BLaER1 treated with 17β-estradiol and CSF1 and Interleukin-3, amounts not matched to agents 10 nM and 100 nM (cell line): ENCODE data around the gene GRM4.
"Not testable (repeated sequence)": the region's sequence is repeated elsewhere in the genome, so short reads cannot be mapped to it uniquely, and the experiment has no call there.

Source experiments
- H3K27ac ChIP-seq, 11 experiments: shearing (Covaris generic); formaldehyde crosslinking; 2 replicates each; pipeline ENCODE4 v1.8.1; 2022
- H3K27me3 ChIP-seq, 11 experiments: shearing (Covaris generic); formaldehyde crosslinking; 2 replicates each; pipeline ENCODE4 v1.8.1; 2022
- H3K36me3 ChIP-seq, 11 experiments: shearing (Covaris generic); formaldehyde crosslinking; 2 replicates each; pipeline ENCODE4 v1.8.1; 2022
- H3K4me1 ChIP-seq, 10 experiments: shearing (Covaris generic); formaldehyde crosslinking; 2 replicates each; pipeline ENCODE4 v1.8.1; 2022
- H3K4me2 ChIP-seq, 11 experiments: shearing (Covaris generic); formaldehyde crosslinking; 2 replicates each; pipeline ENCODE4 v1.8.1; 2022
- H3K4me3 ChIP-seq, 10 experiments: shearing (Covaris generic); formaldehyde crosslinking; 2 replicates each; pipeline ENCODE4 v1.8.1; 2022
- H3K9ac ChIP-seq, 11 experiments: shearing (Covaris generic); formaldehyde crosslinking; 2 replicates each; pipeline ENCODE4 v1.8.1; 2022
- H3K9me3 ChIP-seq, 11 experiments: shearing (Covaris generic); formaldehyde crosslinking; replicated peaks in 1 of 11; 2 replicates each; pipeline ENCODE4 v1.8.1; 2022
- H4K20me1 ChIP-seq, 11 experiments: shearing (Covaris generic); formaldehyde crosslinking; 2 replicates each; pipeline ENCODE4 v1.8.1; 2022
- Cebpa-rat ChIP-seq, 11 experiments: shearing (Covaris generic); IDR thresholded peaks; 2 replicates each; pipeline ENCODE4 v1.8.1; 2022

GRM4 gene

DNA sequence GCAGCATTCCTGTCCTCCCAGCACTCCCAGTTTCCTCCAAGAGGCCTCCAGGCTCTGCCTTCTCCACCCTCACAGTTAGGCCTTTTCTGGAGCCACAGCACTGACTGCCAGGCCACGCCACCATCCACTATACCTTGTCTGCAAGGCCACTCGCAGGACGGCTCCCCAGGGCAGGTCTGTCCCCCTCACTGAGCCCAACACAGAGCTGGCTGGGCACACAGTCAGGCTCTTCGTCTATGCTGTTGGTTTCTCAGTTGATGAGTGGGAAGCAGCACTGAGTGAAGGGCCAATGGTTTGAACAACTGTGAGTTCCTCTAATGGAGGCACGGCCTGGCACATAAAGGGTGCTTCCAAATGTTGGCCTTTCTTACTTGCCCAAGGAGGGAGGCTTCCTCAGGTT lies 95.2 kb downstream of the GRM4 start:
- no peak overlapping the region for H3K4me2 ChIP-seq
- TF ChIP-seq Cebpa-rat (IDR thresholded peaks at IDR 0.05): no peak
- no peak overlapping the region for H3K9ac ChIP-seq
- H3K27ac ChIP-seq: no peak overlapping the region
- peaks cover 0 to 10% (median 0%) of the 10 kb centered on the region in 11 experiments; a peak in 3 of 22 replicates for H3K9me3 ChIP-seq
- H3K36me3 ChIP-seq: no peaks in the 10 kb centered on the region
- H3K27me3 ChIP-seq: no peaks in the 10 kb centered on the region
- peaks cover 0 to 22% (median 8%) of the 10 kb centered on the region in 10 experiments; a peak in 13 of 20 replicates for H3K4me1 ChIP-seq
- H4K20me1 ChIP-seq: peaks cover 0 to 12% (median 0%) of the 10 kb centered on the region in 11 experiments; a peak in 3 of 22 replicates
- no peak overlapping the region for H3K4me3 ChIP-seq

DNA sequence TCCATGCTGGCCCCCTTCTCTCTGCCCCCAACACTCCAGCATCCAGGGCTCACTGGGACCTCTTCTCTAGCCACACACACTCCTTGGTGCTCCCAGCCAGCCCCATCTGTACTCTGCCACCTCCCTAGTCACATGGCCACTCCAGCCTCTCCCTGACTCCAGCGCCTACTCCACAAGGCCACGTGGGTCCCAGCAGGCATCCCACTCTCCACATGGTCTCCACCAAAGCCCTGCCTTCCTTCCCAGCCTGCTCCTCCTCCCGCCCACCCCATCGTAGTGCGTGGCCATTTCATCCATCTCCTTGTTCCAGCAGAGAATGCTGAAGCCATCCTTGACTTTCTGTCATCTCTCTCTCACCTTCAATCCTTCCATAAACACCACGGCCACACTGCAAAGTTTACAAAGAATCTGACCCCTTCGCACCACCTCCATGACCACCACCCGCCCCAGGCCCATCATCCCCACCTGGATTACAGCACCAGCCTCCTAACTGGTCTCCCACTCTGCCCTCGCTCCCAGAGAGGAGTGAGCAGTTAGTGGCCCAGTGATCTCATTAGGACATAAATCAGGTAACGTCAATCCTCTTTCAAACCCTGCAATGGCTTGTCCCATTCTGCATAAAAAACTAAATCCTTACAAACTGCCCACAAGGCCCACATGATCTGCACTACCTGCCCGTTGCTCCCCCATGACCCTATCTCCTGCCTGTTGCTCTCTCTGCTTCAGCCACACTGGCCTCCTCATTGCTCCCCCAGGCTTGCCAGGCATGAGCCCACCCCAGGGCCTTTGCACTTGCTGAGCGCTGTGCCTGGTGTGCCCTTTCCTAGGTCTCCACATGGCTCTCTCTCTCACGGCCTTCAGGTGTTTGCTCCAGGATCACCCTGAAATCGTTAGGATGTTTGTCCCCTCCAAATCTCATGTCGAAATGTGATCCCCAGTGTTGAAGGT lies 96.2 kb downstream of the GRM4 start:
- Histone ChIP-seq H3K9ac (no peak overlapping the region), H3K4me3 (no peak overlapping the region), H3K36me3 (no peaks in the 10 kb centered on the region), H3K4me1 (peaks cover 0 to 28% (median 12%) of the 10 kb centered on the region in 10 experiments; a peak in 13 of 20 replicates), H4K20me1 (peaks cover 0 to 18% (median 0%) of the 10 kb centered on the region in 11 experiments; a peak in 2 of 22 replicates), H3K27ac (no peak overlapping the region), H3K9me3 (peaks cover 0 to 10% (median 0%) of the 10 kb centered on the region in 11 experiments; a peak in 3 of 22 replicates), H3K27me3 (no peaks in the 10 kb centered on the region), H3K4me2 (no peak overlapping the region)
- TF ChIP-seq Cebpa-rat (IDR thresholded peaks at IDR 0.05): no peak

DNA sequence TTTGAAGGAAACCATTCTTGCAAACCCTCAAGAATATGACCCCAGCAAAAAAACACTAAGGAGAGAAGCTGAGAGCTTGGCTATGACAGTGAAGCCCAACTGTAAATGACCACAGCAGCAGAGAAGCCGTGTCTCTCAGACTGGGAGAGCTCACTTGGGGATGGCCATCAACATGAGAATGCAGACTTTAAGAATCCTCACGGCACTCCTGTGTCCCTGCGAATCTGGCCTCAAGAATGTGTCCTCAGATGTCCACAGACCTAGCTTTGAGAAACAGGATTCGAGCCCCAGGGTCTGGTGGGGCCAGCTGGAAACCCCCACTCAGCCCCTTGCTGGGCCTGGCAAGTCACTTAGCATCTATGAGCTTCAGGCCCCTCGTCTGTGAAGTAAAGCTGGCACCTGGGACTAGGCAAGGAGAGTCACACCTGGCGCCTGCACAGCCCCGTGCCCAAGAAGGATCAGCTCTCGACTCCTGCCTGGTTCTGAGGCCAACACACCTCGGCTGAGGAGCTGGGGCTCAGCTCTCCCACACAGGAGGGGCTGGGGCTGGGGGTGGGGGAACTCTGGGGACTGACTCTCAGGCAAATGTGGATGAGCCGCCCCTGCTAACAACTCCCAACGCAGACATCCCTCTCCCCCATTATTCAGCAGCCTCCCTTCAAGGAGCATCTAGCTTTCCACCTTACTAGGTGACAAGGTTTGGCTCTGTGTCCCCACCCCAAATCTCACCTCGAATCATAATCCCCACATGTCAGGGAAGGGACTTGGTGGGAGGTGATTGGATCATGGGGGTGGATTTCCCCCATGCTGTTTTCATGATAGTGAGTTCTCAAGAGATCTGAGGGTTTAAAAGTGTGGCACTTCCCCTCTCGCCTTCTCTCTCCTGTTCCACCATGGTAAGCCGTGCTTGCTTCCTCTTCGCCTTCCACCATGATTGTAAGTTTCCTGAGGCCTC lies 97.7 kb downstream of the GRM4 start:
- no peak for TF ChIP-seq Cebpa-rat (IDR thresholded peaks at IDR 0.05)
- H3K4me1 ChIP-seq: peaks cover 0 to 21% (median 10%) of the 10 kb centered on the region in 10 experiments; a peak in 13 of 20 replicates

DNA sequence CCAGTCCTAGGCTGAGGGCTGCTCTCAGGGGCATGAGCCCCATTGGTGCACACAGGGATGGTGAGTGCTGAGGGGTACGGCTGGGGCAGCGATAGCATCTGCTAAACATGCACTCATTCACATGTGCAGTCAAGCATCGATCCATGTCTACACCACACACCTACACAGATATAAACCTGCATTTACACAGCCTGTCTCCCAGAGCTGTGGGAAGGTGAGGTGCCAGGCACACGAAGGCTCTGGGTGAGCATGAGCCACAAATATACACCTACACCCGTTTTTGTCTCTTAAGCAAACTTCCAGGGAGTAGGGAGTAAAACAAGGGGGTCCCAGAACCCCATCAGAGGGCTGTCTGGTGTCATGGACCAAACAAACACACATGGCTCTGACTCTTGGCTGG lies 99.3 kb downstream of the GRM4 start:
- no peak for TF ChIP-seq Cebpa-rat (IDR thresholded peaks at IDR 0.05)
- no peak overlapping the region for H3K9ac ChIP-seq

More for the DNA sequence above, 97.7 kb downstream of the GRM4 start:
- Histone ChIP-seq H3K27ac (no peak overlapping the region), H4K20me1 (peaks cover 0 to 18% (median 0%) of the 10 kb centered on the region in 11 experiments; a peak in 2 of 22 replicates), H3K4me3 (no peak overlapping the region), H3K9ac (no peak overlapping the region), H3K9me3 (peaks cover 0 to 10% (median 0%) of the 10 kb centered on the region in 11 experiments; a peak in 3 of 22 replicates), H3K27me3 (no peaks in the 10 kb centered on the region), H3K36me3 (no peaks in the 10 kb centered on the region), H3K4me2 (peak overlapping the region in 3 of 11 experiments; percentile 15 to 21 (median 19); a peak in 1 of 22 replicates)

DNA sequence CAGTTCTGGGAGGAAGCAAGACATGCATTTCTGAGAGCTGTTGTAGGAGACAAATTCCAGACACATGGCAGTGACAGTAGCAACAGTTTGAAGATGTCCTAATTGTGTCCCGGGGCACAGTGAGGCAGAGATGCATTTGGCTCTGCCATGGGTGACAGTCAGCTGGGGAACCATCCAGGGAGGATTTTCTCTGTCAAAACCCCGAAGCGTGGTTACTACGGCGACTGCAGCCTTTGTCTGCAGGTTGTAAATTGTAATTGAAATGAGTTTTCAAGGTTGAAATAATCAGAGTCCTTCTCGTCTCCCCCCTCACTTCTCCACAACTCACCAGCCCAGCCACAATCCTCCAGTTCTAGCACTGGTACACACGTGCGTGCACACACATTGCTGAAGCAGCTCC lies 100.1 kb downstream of the GRM4 start:
- H3K36me3 ChIP-seq: no peaks in the 10 kb centered on the region
- H3K9ac ChIP-seq: no peak overlapping the region
- no peak overlapping the region for H3K27ac ChIP-seq
- no peak for TF ChIP-seq Cebpa-rat (IDR thresholded peaks at IDR 0.05)
- peak overlapping the region in 4 of 11 experiments; percentile 54 to 59 (median 54); a peak in 7 of 22 replicates for H3K4me2 ChIP-seq
- peaks cover 0 to 10% (median 0%) of the 10 kb centered on the region in 11 experiments; a peak in 3 of 22 replicates for H3K9me3 ChIP-seq
- H3K4me1 ChIP-seq: peaks cover 0 to 32% (median 20%) of the 10 kb centered on the region in 10 experiments; a peak in 13 of 20 replicates
- peaks cover 0 to 6% (median 0%) of the 10 kb centered on the region in 11 experiments; a peak in 1 of 22 replicates for H4K20me1 ChIP-seq
- no peak overlapping the region for H3K4me3 ChIP-seq
- no peaks in the 10 kb centered on the region for H3K27me3 ChIP-seq

More for the DNA sequence above, 99.3 kb downstream of the GRM4 start:
- H3K4me3 ChIP-seq: no peak overlapping the region
- H4K20me1 ChIP-seq: peaks cover 0 to 7% (median 0%) of the 10 kb centered on the region in 11 experiments; a peak in 1 of 22 replicates
- no peaks in the 10 kb centered on the region for H3K36me3 ChIP-seq
- peaks cover 0 to 10% (median 0%) of the 10 kb centered on the region in 11 experiments; a peak in 3 of 22 replicates for H3K9me3 ChIP-seq
- no peak overlapping the region for H3K4me2 ChIP-seq
- H3K27ac ChIP-seq: no peak overlapping the region
- H3K4me1 ChIP-seq: peaks cover 0 to 32% (median 20%) of the 10 kb centered on the region in 10 experiments; a peak in 13 of 20 replicates
- no peaks in the 10 kb centered on the region for H3K27me3 ChIP-seq

DNA sequence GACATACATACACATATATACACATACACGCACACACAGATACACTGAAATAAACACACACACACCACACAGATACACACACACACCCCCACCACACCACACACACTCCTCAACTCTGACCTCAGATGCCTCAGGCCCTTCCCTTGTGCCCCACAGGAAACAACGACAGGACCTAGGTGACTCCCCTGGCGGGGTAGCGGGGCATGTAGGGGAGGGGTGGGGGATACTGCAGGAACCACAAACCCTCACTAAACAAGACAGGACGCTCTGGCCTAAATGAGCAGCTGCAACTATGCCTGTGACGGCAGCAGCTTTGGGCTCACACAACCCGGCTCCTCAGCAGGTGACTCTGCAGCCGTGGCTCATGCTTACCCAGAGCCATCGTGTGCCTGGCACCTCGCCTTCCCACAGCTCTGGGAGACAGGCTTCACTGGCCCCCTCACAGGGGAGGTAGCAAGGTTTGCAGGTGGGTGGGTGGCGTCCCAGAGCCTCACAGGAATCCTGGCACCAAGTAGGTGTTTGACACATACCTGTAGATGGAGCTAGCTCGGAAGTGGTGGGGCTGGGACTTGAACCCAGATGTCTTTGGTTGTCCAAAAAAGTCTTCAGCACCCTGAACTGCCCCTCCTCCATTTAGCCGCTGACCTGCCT lies 100.8 kb downstream of the GRM4 start:
- H3K4me1 ChIP-seq: peaks cover 0 to 32% (median 20%) of the 10 kb centered on the region in 10 experiments; a peak in 13 of 20 replicates
- H3K4me3 ChIP-seq: no peak overlapping the region
- H3K9me3 ChIP-seq: peaks cover 0 to 10% (median 0%) of the 10 kb centered on the region in 11 experiments; a peak in 3 of 22 replicates
- H3K27ac ChIP-seq: no peak overlapping the region
- H3K36me3 ChIP-seq: no peaks in the 10 kb centered on the region
- H4K20me1 ChIP-seq: peaks cover 0 to 6% (median 0%) of the 10 kb centered on the region in 11 experiments; a peak in 1 of 22 replicates
- H3K9ac ChIP-seq: no peak overlapping the region
- H3K4me2 ChIP-seq: peak overlapping the region in 6 of 11 experiments; percentile 31 to 59 (median 54); a peak in 12 of 22 replicates
- H3K27me3 ChIP-seq: no peaks in the 10 kb centered on the region
- no peak for TF ChIP-seq Cebpa-rat (IDR thresholded peaks at IDR 0.05)

DNA sequence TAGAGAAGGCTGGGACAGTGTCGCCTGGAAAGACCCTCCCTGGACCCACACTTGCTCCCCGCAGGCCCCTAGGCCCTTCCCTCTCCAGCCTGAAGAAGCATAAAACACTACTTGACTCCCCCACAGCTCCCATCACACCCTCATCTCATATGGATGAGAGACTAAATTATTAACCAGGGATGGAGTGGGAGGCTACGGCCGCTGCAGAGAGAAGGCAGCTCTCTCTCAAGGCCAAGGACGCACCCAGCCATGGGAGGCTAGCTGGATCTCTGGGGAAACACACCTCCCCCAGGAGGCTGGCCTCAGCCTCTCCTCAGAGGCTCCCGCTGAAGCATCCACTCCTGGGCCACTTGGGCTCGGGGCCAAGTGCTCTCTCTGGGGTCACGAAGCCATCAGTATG lies 102.5 kb downstream of the GRM4 start:
- Histone ChIP-seq H3K36me3 (no peaks in the 10 kb centered on the region), H3K27ac (no peak overlapping the region), H4K20me1 (peaks cover 0 to 6% (median 0%) of the 10 kb centered on the region in 11 experiments; a peak in 1 of 22 replicates), H3K27me3 (no peaks in the 10 kb centered on the region), H3K4me2 (no peak overlapping the region), H3K4me1 (peaks cover 0 to 27% (median 20%) of the 10 kb centered on the region in 10 experiments; a peak in 13 of 20 replicates), H3K4me3 (no peak overlapping the region), H3K9ac (no peak overlapping the region), H3K9me3 (no peaks in the 10 kb centered on the region)
- TF ChIP-seq Cebpa-rat (IDR thresholded peaks at IDR 0.05): no peak

DNA sequence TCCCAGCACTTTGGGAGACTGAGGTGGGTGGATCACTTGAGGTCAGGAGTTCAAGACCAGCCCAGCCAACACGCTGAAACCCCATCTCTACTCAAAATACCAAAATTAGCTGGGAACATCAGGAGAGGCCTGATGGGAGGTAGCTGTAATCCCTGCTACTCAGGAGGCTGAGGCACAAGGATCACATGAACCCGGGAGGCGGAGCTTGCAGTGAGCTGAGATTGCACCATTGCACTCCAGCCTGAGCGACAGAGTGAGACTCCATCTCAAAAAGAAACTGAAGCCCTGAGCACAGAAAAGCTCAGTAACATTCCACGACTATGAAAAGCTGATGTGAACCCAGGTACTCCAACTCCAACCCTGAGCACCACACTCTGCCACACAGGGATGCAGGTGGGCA lies 103.9 kb downstream of the GRM4 start:
- H3K27ac ChIP-seq, H3K9me3 ChIP-seq, H3K27me3 ChIP-seq, H3K4me3 ChIP-seq, H3K36me3 ChIP-seq, H3K9ac ChIP-seq, H4K20me1 ChIP-seq: not testable (repeated sequence)
- peaks cover 0 to 30% (median 18%) of the 10 kb centered on the region in 10 experiments; a peak in 12 of 20 replicates for H3K4me1 ChIP-seq
- H3K4me2 ChIP-seq: peak overlapping the region in 6 of 11 experiments; percentile 15 to 49 (median 32); a peak in 3 of 22 replicates
